ENCODE measurements around the gene CDK10. TPM values are rescaled to one million over a fixed set of nuclear protein-coding genes. Genes with fewer than 3 reads are reported as not detected.

The CDK10 gene
- total and polyA plus RNA-seq, 9 of the 15 experiments (the other 6 are each of a cell fraction or from before 2014, with no cell fraction given), result 2.0 to 85.1 (median 40.1) TPM

GRCh38 chr16:89721546-89722391, 35.3 kb downstream of the CDK10 start (continued):
- TF ChIP-seq THRB (CRISPR knock-in tag; conservative IDR thresholded peaks at IDR 0.05), result no peak
- TF ChIP-seq HDAC3 (IDR thresholded peaks at IDR 0.05; ENCODE audit: borderline replicate concordance, partially characterized antibody), result no peak
- TF ChIP-seq ZNF224 (CRISPR knock-in tag; IDR thresholded peaks at IDR 0.05), result no peak
- no peak for TF ChIP-seq USF1 (CRISPR knock-in tag; IDR thresholded peaks at IDR 0.05)
- TF ChIP-seq MEF2D (tag; conservative IDR thresholded peaks at IDR 0.05; ENCODE audit: low read depth), result no peak
- no peak for TF ChIP-seq ZNF140 (CRISPR knock-in tag; IDR thresholded peaks at IDR 0.05)
- no peak for TF ChIP-seq IRF2 (CRISPR knock-in tag; IDR thresholded peaks at IDR 0.05)
- no peak for TF ChIP-seq CBX5 (IDR thresholded peaks at IDR 0.05; ENCODE audit: borderline replicate concordance, low read depth)
- TF ChIP-seq ZHX1 (conservative IDR thresholded peaks at IDR 0.05; ENCODE audit: low read length), result no peak
- TF ChIP-seq TAF9B (IDR thresholded peaks at IDR 0.05; ENCODE audit: partially characterized antibody), result no peak
- no peak for TF ChIP-seq SMARCA4 (IDR thresholded peaks at IDR 0.05)
- TF ChIP-seq RFX5 (IDR thresholded peaks at IDR 0.05; ENCODE audit: low read depth, low read length), result no peak
- TF ChIP-seq LEF1 (IDR thresholded peaks at IDR 0.05), result no peak
- TF ChIP-seq SMAD2 (IDR thresholded peaks at IDR 0.05; ENCODE audit: low read depth, low read length), result no peak
- no peak for TF ChIP-seq BCLAF1 (IDR thresholded peaks at IDR 0.05; ENCODE audit: borderline replicate concordance in 1 of 2, control insufficient read depth in 1 of 2, low read depth in 2 of 2, low read length in 1 of 2)
- TF ChIP-seq MYBL2 (IDR thresholded peaks at IDR 0.05; ENCODE audit: low read depth), result no peak
- TF ChIP-seq MYBL2 (CRISPR knock-in tag; IDR thresholded peaks at IDR 0.05; ENCODE audit: borderline replicate concordance), result no peak
